Stimulated activated CD8-positive, alpha-beta memory T cell treated with anti-CD3 and anti-CD28 coated beads, Interleukin-7, amount 100 ng/mL, for 24 hours (primary cell): ENCODE measurements around the gene PGR.

ENCODE experiments used
- DNase-seq: peaks from one replicate; pipeline ENCODE4 v3.0.0-alpha.2; 2020; ENCODE audit warnings: low read depth

The PGR gene

GRCh38 chr11:101010899-101011298 is 118.7 kb downstream of the PGR start:
- DNase-seq, result no peak

- no peak for DNase-seq
Observed at GRCh38 chr11:101009690-101010055, 119.9 kb downstream of the PGR start.

DNA sequence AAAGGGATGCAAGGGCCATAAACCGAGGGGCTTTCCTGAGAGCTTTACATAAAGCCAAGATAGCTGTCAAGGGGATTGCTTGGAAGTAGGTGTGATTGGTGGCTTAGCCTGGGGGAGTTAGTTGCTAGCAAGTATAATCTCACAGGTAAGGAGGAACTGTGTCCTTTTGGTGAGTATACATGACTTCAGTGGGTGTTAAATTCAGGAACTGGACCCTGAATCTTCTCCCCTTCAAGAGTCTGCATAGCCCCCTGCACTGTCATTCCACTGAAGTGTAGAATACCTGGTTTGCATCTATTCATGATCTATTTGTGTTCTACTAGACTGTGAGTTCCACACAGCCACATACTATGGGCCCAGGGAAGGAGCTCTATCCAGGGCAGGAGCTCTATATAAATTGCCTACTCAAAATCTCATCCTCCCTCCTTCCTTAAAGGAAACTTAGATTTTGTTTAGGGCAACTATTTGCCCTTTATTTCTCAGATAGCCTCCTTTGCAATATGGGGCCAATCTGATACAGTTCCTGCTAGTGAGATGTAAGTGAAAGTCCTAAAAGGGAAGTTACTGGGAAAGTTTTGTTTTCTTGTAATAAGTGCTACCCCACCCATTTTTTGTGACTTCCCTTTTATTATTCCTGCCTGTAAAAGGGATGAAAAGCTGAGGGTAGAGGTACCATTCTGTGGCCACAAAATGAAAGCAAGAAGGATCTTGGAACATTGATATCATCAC is 120.5 kb downstream of the PGR start:
- no peak for DNase-seq

- no peak for DNase-seq
Observed at GRCh38 chr11:101003468-101003867, 126.1 kb downstream of the PGR start.

DNA sequence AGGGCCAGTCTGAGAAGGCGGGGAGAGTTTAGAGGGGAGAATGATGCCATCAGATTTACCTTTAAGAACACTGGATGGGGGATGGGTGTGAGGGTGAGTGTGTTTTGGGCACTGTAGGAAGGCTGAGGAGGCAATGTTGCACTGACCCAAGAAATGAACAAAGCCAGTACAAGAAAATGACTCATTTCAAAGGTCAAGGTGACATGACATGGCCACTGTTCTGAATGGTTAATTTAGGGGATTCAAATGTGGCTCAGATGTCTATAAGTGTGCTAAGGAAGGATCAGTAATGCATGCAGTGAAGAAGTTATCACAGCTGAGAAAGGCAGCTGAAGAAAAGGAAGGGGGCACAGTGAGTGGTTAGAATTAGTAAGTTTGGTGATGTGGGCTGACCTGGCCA is 129.9 kb downstream of the PGR start:
- DNase-seq, result no peak

GRCh38 chr11:100994966-100995365 is 134.6 kb downstream of the PGR start:
- DNase-seq, result no peak

DNA sequence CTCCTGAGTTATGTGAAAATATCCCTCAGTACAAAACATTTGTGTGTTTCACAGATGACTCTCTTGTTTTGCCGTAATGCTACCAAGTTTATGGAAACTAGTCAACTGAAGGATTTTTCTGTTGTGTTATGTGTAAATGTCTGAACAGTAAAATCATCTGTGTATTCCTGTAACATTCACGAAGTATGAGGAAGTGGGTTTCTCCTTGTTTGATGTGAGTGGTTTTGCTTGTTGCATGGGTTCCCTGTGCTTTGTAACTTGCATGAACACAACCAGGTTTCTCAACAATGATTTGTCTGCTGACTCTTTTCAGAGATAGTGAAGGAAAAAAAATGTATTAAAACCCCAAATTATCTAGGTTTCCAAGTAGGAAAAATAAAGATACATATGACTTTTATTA is 138.1 kb downstream of the PGR start:
- no peak for DNase-seq

- DNase-seq, result no peak
Observed at GRCh38 chr11:100990931-100991330, 138.7 kb downstream of the PGR start.

DNA sequence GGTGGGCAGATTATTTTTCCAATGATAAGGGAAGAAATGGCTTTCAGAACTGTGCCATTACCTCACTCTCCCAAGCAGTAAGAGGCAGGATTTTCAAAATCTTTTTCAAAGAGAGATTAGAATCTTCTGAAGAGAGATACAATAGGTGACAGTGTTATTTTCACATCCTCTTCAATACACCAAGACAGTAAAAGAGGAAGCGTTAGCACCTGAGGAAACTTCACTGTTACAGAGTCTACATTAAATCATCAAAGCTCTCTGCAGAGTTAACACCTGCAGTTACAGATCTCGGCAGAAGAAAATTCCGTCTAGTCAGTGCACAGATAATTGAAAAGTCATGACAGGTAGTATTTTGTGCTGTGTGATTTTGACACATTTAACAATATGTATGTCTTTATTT is 144.9 kb downstream of the PGR start:
- DNase-seq, result no peak

DNA sequence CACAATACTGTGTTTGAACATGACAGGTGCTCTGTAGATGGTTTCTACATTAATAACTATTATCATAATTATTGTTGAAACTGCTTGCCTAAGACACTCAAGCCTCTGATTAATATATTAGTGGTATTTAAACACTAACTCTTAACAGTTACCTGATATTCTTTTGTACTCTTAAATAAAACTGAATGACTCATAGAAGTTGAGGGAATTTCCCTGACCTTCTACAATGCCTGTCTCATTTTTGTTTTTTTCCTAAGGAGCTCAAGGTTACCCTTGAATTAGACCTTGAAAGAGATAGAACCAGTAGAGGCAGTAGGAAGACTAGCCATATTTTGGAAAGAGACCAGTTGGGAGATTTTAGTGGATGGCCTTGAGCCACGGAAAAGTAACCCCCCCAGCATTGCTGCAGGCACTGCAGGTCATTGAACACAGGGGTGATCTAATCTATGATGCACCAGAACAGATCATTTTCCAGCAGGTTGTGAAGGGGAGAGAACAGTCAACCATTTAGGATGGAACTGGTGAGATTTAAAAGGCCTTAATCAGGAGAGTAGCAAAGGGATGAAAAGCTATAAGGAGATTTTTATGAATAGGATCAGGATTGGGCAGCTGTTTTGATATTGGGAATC is 148.3 kb downstream of the PGR start:
- no peak for DNase-seq

GRCh38 chr11:100980156-100980555 is 149.5 kb downstream of the PGR start:
- no peak for DNase-seq
